NCI-H2029 (cell line): Measurements from ENCODE around the gene ZNF410.
"Not testable (repeated sequence)": the region's sequence is repeated elsewhere in the genome, so short reads cannot be mapped to it uniquely, and the experiment has no call there.

ENCODE experiments used
- DNase-seq: peaks from one replicate; lab custom pipeline; 2025; lab: John Stamatoyannopoulos, UW

The ZNF410 gene

GRCh38 chr14:73887694-73888459, 1.2 kb downstream of the ZNF410 start:
- DNase-seq, result no peak

GRCh38 chr14:73888460-73888725, 1.7 kb downstream of the ZNF410 start:
- DNase-seq, result no peak

DNA sequence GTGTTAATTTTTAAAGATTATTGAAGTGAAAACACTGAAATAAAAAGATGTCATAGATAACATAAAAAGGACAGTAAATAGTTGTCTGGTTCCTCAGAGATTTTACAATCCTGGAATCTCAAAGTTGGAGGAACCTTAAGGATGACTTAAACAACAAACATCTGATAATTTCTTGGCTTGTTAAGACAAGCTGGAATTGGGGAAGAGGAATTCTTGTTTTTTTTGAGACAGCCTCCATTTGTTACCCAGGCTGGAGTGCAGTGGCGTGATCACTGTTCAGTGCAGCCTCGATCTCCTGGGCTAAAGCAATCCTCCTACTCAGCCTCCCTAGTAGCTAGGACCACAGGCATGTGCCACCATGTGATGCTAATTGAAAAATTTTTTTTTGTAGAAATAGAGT, 2.3 kb downstream of the ZNF410 start:
- DNase-seq, result no peak

DNA sequence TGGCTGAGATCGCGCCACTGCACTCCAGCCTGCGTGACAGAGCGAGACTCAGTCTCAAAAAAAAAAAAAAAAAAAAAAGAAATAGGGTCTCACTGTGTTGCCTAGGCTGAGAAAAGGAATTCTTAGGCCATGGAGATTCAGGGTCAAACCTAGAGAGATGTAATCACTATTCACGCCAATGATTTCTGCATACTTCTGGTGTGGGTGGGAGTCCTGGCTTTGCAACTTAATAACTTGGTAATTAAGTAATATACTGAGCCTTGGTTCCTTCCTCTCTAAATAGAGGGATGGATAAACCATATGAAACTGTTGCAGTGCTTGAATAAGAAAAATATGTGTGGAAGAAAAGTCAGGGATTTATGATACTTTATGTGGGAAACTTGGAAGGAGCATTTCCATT, 2.7 kb downstream of the ZNF410 start:
- no peak for DNase-seq

DNA sequence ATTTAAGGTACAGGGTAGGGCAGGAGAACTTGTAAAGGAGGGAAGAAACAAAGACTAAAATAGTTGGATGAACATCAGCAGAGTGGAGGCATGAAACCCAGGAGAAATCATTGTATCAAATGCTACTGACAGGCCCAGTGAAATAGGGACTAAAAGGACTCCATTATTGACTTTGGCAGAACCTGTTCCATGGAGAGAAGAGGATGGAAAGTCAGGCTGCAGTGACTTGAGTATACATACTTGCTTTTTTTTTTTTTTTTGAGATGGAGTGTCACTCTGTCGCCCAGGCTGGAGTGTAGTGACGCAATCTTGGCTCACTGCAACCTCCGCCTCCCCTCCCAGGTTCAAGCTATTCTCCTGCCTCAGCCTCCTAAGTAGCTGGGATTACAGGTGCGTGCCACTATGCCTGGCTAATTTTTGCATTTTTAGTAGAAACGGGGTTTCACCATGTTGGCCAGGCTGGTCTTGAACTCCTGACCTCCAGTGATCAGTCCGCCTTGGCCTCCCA, 7.6 kb downstream of the ZNF410 start:
- DNase-seq, result not testable (repeated sequence)

- DNase-seq, result no peak
Observed at GRCh38 chr14:73895939-73896338, 9.3 kb downstream of the ZNF410 start.

DNA sequence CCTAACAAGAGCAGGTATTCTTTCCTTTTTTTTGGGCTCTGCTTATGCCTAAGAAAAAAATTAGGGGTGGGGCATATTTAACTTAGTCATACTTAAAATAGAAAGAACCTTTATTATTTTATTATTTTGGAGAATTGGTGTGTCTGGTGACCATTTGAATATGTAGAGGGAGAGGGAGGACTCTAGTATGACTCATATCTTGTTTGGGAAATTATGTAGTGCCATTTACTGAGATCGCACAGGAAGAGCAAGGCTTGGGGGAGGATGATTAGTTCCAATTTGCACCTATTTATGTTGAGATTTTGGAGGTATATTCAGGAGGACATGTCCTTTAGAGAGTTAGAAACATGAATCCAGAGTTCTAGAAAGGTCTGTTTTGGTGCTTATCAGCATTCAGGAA, 9.9 kb downstream of the ZNF410 start:
- no peak for DNase-seq

GRCh38 chr14:73903028-73903427, 16.4 kb downstream of the ZNF410 start:
- DNase-seq, result no peak

DNA sequence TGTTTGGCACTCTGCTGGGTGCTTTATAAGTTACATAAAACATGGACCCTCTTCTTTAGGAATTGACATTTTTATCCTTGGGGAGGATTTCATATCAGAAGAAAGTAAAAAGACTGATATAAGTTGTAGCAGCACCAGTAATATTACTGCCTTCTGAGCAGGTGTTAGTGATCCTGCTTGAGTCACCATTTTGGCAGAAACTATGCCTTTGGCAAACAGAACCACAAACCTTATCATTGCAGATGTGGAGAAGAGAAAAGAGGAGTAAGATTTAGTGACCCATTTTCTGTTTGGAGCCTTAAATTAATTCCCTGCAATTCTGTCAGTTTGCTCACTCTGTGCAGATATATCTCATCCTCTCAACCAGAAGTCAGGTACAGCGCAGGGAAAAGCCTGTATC, 23.0 kb downstream of the ZNF410 start:
- DNase-seq, result no peak

- DNase-seq, result no peak
Observed at GRCh38 chr14:73913256-73913655, 26.6 kb downstream of the ZNF410 start.

DNA sequence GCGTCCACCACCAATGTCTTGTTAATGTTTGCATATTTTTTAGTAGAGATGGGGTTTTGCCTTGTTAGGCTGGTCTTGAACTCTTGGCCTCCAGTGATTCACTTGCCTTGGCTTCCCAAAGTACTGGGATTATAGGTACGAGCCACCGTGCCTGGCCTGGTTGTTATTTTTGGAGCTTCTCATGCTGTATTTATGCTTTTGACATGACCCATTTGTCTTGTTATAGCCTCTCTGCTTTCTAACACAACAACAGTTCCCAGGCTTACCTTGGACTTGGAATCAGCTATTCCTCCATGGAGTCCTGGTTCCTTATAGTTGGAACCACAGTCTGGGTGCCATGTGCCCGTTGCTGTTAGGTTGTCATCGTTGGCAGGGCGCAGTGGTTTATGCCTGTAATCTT, 29.7 kb downstream of the ZNF410 start:
- no peak for DNase-seq

GRCh38 chr14:73919457-73919856, 32.8 kb downstream of the ZNF410 start:
- DNase-seq, result not testable (repeated sequence)

DNA sequence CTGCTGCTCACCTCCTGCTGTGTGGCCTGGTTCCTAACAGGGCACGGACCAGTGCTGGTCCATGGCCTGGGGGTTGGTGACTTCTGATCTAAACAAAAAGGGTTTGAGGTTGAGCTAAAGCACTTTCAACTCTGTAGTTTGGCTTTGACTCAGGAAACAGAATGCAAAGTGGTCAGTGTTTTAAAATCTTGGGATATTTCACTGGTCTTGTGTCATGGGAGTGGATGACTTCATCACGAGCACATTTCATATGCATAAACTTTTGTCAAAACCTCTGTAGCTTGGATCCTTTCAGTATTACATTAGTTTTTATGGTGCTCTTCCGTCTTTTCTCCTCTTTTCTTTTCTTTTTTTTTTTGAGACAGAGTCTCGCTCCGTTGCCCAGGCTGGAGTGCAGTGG, 37.7 kb downstream of the ZNF410 start:
- no peak for DNase-seq

- DNase-seq, result no peak
Observed at GRCh38 chr14:73935666-73936065, 49.0 kb downstream of the ZNF410 start.

- no peak for DNase-seq
Observed at GRCh38 chr14:73936548-73936947, 49.9 kb downstream of the ZNF410 start.

DNA sequence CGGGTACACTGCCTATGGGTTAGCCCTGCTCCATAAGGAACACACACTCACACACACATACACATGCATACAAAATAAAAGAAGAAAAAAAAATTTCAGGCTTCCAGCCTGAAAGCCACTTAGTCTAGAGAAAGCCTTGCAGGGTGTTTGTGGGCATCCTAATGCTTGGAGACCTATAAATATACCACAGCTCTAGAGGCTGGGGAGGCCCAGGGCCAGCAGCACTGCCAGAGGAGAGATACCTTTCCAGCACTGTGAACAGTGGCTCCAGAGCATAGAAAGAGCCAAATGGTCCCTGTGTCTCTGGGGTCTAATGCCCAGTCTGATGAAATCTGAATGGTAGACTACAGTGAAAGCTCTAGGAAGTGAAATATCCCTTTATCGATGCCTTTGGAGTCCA, 50.4 kb downstream of the ZNF410 start:
- no peak for DNase-seq

DNA sequence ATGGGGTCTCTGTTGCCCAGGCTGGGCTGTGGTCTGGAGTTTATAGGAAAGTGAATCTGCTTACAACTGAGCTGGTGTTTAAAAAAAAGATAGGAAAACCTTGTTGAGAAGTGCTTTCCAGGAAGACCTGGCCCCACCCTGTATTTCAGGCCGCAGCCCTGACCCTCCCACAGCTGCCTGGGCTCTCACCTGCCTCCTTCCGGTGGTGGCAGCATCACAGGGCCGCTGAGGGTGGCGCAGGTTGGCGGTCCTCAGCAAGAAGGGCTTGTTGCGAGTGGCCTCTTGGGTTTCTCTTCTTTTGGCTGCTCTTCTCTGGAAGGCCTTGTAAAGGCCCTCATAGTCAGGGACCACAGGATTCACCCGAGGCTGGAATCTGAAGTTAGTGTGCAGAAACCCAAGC, 55.5 kb downstream of the ZNF410 start:
- DNase-seq, result no peak

- DNase-seq, result no peak
Observed at GRCh38 chr14:73943083-73943482, 56.4 kb downstream of the ZNF410 start.

GRCh38 chr14:73944432-73945158, 57.9 kb downstream of the ZNF410 start:
- no peak for DNase-seq

DNA sequence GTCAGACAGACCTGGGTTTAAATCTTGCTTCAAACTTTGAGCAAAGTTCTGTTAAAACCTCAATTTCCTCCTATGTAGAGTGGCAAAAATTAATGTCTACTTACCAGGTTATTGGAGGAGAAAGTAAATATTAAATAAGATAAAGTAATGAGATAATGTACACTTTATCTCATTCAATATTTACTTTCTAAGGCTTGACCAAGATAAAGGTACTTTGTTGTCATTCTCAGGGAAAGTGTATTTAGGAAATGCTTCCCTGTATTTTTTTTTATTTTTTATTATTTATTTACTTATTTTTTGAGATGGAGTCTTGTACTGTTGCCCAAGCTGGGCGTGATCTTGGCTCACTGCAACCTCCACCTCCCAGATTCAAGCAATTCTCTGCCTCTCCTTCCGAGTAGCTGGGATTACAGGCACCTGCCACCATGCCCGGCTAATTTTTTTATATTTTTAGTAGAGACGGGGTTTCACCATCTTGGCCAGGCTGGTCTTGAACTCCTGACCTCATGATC, 58.6 kb downstream of the ZNF410 start:
- DNase-seq, result no peak

DNA sequence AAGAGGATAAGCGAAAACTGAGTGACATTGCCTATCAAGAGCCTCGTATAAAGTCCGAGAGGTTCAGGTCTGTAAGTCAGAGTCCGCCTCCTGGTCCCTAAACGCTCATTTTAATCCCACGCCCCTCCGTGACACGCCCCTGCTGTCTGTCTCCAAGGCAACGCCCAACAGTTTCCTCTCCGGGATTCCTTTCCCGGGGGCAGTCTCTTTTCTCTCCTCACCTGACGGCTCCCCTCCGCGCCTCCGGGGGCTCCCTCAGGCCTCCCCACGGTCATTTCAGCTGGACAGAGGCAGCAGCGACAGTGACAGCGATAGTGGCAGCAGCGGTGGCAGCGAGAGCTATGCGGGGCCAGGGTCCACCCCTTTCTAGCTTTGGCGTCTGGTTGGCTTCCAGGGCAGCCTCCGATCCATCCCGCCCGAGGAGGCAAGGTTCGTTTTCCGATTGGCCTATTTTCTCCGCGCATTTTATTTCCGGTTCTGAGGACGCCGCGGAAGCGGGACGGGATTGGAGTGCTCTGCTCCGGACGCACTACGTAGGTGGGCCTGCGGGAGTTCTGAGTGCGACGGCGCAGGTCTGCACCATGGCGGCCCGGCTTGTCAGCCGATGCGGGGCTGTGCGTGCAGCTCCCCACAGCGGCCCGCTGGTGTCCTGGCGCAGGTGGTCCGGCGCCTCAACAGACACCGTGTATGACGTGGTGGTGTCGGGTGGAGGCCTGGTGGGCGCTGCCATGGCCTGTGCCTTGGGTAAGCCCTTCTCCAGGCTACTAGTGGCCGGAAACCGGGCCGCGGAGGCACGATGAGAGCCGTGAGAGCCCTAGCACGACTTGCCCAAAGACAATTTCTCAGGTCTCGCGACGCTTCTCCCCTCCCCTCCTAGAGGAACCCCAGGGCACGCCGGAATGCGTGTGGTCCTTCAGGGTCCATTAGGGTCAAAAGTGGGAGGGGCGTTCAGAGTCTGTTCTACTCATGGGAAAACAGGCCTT, 63.4 kb downstream of the ZNF410 start, which contains the start of the genes COQ6 and FAM161B:
Gene COQ6 (plus strand): TSS at position 551 of the 983 bp plus-strand sequence. CDS start 31 bp downstream, at position 582.
Gene FAM161B (minus strand): TSS at position 343 of the 983 bp plus-strand sequence. CDS start 68 bp downstream, at position 275.
- DNase-seq, result peak; percentile 90

DNA sequence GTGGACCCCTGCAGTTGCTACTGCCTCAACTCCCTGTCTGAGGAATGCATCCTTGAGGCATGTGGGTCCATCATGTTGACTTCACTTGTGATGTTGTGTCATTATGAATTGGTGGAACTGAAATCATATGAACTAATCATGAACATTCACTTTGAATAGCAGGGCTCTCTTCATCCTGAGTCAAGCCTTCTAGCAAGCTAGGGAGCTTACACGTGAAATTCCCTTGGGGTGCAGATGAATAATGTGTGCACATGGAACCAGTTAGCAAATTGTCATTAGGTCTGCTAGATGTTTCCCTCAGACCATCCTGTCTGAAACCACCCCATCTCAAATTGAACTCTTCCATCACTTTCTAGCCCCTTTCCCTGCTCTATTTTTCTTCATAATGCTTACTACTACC, 67.1 kb downstream of the ZNF410 start:
- no peak for DNase-seq
